ENCODE measurements around the gene S100A2.

GRCh38 chr1:153548722-153549688, 16.6 kb downstream of the S100A2 start, which contains the start of gene S100A3:
- TF ChIP-seq POLR2A (IDR thresholded peaks at IDR 0.05; ENCODE audit: low read length) (no peak), ELK1 (IDR thresholded peaks at IDR 0.05; ENCODE audit: low read depth, low read length) (no peak)

Data from A549 (cell line).